HepG2 (cell line): ENCODE data around the gene SPIRE1.

ENCODE experiments used
- ATF1 ChIP-seq: IDR thresholded peaks from 2 replicates; pipeline ENCODE4 v1.6.1; 2016; ENCODE audit warnings: mild to moderate bottlenecking, control low read depth
- MXD4 ChIP-seq: IDR thresholded peaks from 2 replicates; pipeline ENCODE4 v1.6.1; 2016; ENCODE audit warnings: mild to moderate bottlenecking, missing biosample characterization, missing genetic modification reagents
- PTBP1 ChIP-seq: fragments of 200-400 bp; formaldehyde crosslinking; IDR thresholded peaks from 2 replicates; pipeline ENCODE4 v1.6.1; 2018; ENCODE audit warnings: low read length, low read depth; ENCODE audit not compliant: poor library complexity, severe bottlenecking
- RAD21 ChIP-seq: fragments of 450-650 bp; formaldehyde crosslinking; IDR thresholded peaks from 2 replicates; pipeline ENCODE4 v1.5.0; 2020; ENCODE audit warnings: mild to moderate bottlenecking
- TAF1 ChIP-seq: sonication (generic); formaldehyde crosslinking; IDR thresholded peaks from 2 replicates; pipeline ENCODE4 v1.4.0; 2020; ENCODE audit warnings: missing genetic modification reagents
- TAF15 ChIP-seq: fragments of 200-400 bp; formaldehyde crosslinking; IDR thresholded peaks from one replicate; pipeline ENCODE4 v1.6.1; 2018; ENCODE audit warnings: mild to moderate bottlenecking, low read depth, low read length; ENCODE audit not compliant: poor library complexity, severe bottlenecking
- TCF7L2 ChIP-seq: IDR thresholded peaks from 2 replicates; pipeline ENCODE4 v1.6.1; 2011; ENCODE audit warnings: mild to moderate bottlenecking, low read depth, low read length, moderate library complexity
- TF ChIP-seq, protein P1 (sequence below), 2 experiments: IDR thresholded peaks; 2 replicates each; pipeline ENCODE4 v1.6.1; 2011 to 2012; ENCODE audit warnings: low read length in 2 of 2, borderline replicate concordance in 1 of 2, low read depth in 1 of 2, mild to moderate bottlenecking in 1 of 2, moderate library complexity in 1 of 2
- TF ChIP-seq, protein P2 (sequence below): sonication (generic); formaldehyde crosslinking; IDR thresholded peaks from 2 replicates; pipeline ENCODE4 v1.4.0; 2020; ENCODE audit warnings: low read depth, mild to moderate bottlenecking, missing genetic modification reagents

DNA sequence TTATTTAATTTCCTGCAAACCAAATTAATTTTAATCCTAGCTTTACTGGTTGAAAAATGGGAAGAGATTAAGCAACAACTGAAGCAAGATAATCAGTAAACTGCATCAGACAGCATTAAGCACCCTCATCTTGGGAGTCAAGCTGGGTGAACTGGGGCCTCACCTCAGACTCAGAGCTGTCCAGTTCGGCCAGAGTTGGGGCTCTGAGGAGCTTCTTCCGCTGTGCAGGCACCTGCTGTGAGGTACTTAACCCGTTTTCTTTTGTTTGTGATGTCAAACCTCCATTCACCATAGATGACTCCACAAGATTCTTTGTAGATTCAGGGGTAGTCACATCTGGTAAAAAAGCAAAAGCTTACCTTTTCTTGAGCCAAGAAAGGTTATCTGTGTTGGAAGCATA is 178.4 kb downstream of the SPIRE1 start:
- TF ChIP-seq TAF15 (no peak), ATF1 (CRISPR knock-in tag) (no peak), TCF7L2 (no peak), RAD21 (CRISPR knock-in tag) (no peak), PTBP1 (no peak), TAF1 (CRISPR knock-in tag) (no peak), MXD4 (CRISPR knock-in tag) (no peak)
- TF ChIP-seq, protein P1, sequence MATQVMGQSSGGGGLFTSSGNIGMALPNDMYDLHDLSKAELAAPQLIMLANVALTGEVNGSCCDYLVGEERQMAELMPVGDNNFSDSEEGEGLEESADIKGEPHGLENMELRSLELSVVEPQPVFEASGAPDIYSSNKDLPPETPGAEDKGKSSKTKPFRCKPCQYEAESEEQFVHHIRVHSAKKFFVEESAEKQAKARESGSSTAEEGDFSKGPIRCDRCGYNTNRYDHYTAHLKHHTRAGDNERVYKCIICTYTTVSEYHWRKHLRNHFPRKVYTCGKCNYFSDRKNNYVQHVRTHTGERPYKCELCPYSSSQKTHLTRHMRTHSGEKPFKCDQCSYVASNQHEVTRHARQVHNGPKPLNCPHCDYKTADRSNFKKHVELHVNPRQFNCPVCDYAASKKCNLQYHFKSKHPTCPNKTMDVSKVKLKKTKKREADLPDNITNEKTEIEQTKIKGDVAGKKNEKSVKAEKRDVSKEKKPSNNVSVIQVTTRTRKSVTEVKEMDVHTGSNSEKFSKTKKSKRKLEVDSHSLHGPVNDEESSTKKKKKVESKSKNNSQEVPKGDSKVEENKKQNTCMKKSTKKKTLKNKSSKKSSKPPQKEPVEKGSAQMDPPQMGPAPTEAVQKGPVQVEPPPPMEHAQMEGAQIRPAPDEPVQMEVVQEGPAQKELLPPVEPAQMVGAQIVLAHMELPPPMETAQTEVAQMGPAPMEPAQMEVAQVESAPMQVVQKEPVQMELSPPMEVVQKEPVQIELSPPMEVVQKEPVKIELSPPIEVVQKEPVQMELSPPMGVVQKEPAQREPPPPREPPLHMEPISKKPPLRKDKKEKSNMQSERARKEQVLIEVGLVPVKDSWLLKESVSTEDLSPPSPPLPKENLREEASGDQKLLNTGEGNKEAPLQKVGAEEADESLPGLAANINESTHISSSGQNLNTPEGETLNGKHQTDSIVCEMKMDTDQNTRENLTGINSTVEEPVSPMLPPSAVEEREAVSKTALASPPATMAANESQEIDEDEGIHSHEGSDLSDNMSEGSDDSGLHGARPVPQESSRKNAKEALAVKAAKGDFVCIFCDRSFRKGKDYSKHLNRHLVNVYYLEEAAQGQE (IDR thresholded peaks at IDR 0.05; ENCODE audit: borderline replicate concordance in 1 of 2, low read depth in 1 of 2, low read length in 2 of 2) = no peak
- TF ChIP-seq, protein P2, sequence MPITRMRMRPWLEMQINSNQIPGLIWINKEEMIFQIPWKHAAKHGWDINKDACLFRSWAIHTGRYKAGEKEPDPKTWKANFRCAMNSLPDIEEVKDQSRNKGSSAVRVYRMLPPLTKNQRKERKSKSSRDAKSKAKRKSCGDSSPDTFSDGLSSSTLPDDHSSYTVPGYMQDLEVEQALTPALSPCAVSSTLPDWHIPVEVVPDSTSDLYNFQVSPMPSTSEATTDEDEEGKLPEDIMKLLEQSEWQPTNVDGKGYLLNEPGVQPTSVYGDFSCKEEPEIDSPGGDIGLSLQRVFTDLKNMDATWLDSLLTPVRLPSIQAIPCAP (CRISPR knock-in tag) = no peak
